GM23248 (cell line): Measurements from ENCODE around the gene C1orf21.

ENCODE experiments used
- EZH2 ChIP-seq: fragments of 200-600 bp; sonication (generic); IDR thresholded peaks from 2 replicates; pipeline ENCODE4 v1.6.1; 2018; ENCODE audit warnings: antibody characterized with exemption, mild to moderate bottlenecking; ENCODE audit not compliant: insufficient read depth, poor library complexity, severe bottlenecking
- EZH2phosphoT487 ChIP-seq: fragments of 200-600 bp; sonication (generic); IDR thresholded peaks from 2 replicates; pipeline ENCODE4 v1.6.1; 2018; ENCODE audit warnings: antibody characterized with exemption, moderate library complexity, mild to moderate bottlenecking, low read depth; ENCODE audit not compliant: insufficient read depth

DNA sequence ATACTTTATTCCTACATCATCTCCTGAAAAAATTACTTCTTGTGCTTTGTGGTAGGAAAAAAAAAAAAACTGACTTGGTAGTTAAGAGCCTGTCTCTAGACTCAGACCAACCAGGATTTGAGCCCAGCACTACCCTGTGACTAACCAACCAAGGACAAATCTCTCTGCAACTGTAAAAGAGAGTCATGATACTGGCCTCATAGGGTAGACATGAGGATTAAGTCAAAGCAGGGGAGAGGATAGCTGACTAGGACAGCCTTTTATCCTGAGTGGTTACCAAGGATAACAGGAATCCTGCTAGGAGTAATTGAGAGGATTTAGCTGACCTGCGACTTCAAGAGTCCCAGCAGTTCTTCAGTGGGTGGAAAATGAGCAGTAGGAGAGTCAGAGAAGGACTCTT lies 112.8 kb downstream of the C1orf21 start:
- no peak for TF ChIP-seq EZH2
- TF ChIP-seq EZH2phosphoT487: no peak
